Thyroid gland (tissue), 4 donors: Measurements from ENCODE around the gene HNRNPAB.
A peak's percentile ranks its signal among the peaks of the same experiment; 100 is the strongest.

Source experiments
- POLR2A ChIP-seq, 2 donors: fragments of 450-650 bp; IDR thresholded peaks; one replicate each; pipeline ENCODE4 v1.6.1; 2017; ENCODE audit warnings: antibody characterized with exemption in 2 of 2, mild to moderate bottlenecking in 2 of 2, moderate library complexity in 1 of 2
- TF ChIP-seq, protein P1 (sequence below), 6 experiments: fragments of 200-600 bp in 3 of 6; fragments of 450-650 bp in 3 of 6; sonication (generic) in 3 of 6; IDR thresholded peaks; one replicate each; pipeline ENCODE4 v1.5.1; 2016 to 2019; ENCODE audit warnings: antibody characterized with exemption in 6 of 6, mild to moderate bottlenecking in 2 of 6, inconsistent platforms in 1 of 6, moderate library complexity in 1 of 6

DNA sequence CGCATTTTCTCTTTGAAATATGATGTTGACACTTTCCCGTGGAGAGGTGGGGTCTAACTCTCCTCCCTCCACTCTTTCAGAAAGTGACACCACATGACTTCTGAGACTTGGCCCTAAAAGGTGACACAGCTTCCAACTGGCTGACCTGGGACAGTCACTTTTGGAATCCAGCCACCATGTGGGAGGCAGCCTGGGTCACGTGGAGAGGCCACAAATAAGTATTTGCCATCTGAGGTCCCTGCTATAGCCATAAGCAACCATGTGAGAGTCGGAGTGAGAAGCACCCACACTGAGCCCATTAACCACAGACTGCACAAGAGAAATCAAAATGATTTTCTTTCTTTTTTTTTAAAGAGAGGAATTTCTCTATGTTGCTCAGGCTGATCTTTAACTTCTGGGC is 32.3 kb downstream of the HNRNPAB start:
- TF ChIP-seq, protein P1, sequence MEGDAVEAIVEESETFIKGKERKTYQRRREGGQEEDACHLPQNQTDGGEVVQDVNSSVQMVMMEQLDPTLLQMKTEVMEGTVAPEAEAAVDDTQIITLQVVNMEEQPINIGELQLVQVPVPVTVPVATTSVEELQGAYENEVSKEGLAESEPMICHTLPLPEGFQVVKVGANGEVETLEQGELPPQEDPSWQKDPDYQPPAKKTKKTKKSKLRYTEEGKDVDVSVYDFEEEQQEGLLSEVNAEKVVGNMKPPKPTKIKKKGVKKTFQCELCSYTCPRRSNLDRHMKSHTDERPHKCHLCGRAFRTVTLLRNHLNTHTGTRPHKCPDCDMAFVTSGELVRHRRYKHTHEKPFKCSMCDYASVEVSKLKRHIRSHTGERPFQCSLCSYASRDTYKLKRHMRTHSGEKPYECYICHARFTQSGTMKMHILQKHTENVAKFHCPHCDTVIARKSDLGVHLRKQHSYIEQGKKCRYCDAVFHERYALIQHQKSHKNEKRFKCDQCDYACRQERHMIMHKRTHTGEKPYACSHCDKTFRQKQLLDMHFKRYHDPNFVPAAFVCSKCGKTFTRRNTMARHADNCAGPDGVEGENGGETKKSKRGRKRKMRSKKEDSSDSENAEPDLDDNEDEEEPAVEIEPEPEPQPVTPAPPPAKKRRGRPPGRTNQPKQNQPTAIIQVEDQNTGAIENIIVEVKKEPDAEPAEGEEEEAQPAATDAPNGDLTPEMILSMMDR (IDR thresholded peaks at IDR 0.05), result no peak
- TF ChIP-seq POLR2A (IDR thresholded peaks at IDR 0.05), result peak in 1 of 2 donors; percentile 30
